Measurements from ENCODE around the gene PNKD.

The PNKD gene

GRCh38 chr2:218228366-218229090 lies 41.8 kb upstream of the PNKD start:
- peak overlapping the region; percentile 12 for H3K4me3 ChIP-seq (ENCODE audit: low read depth, low read length)

GRCh38 chr2:218229239-218229638 lies 41.1 kb upstream of the PNKD start:
- TF ChIP-seq POLR2A (IDR thresholded peaks at IDR 0.05; ENCODE audit: extremely low read depth, insufficient read length): no peak
- peak; percentile 56; the same call in 1 of the 2 replicates for TF ChIP-seq MAX (IDR thresholded peaks at IDR 0.05; ENCODE audit: low read depth, low read length)
- TF ChIP-seq MYC (IDR thresholded peaks at IDR 0.05; ENCODE audit: low read depth, low read length): peak; percentile 68
- DNase-seq (ENCODE audit: low read depth): peak; percentile 94
- H3K4me3 ChIP-seq (ENCODE audit: low read depth, low read length): peak overlapping the region; percentile 25

More at GRCh38 chr2:218228366-218229090, 41.8 kb upstream of the PNKD start:
- DNase-seq (ENCODE audit: low read depth): peak; percentile 36
- 0 out of 2 replicates have a peak, but pooled peaks have one; percentile 18 for TF ChIP-seq MYC (IDR thresholded peaks at IDR 0.05; ENCODE audit: low read depth, low read length)
- TF ChIP-seq MAX (IDR thresholded peaks at IDR 0.05; ENCODE audit: low read depth, low read length): no peak

GRCh38 chr2:218229851-218230250 lies 40.5 kb upstream of the PNKD start:
- peak; percentile 40 for DNase-seq (ENCODE audit: low read depth)
- TF ChIP-seq MAX (IDR thresholded peaks at IDR 0.05; ENCODE audit: low read depth, low read length) (no peak), MYC (IDR thresholded peaks at IDR 0.05; ENCODE audit: low read depth, low read length) (no peak), CTCF (IDR thresholded peaks at IDR 0.05; ENCODE audit: low read depth, low read length) (no peak), POLR2A (IDR thresholded peaks at IDR 0.05; ENCODE audit: extremely low read depth, insufficient read length) (no peak)
- H3K4me3 ChIP-seq (ENCODE audit: low read depth, low read length): peak overlapping the region; percentile 25

GRCh38 chr2:218230882-218231281 lies 39.4 kb upstream of the PNKD start:
- peak; percentile 61 for DNase-seq (ENCODE audit: low read depth)
- TF ChIP-seq CTCF (IDR thresholded peaks at IDR 0.05; ENCODE audit: low read depth, low read length): peak; percentile 32
- TF ChIP-seq MAX (IDR thresholded peaks at IDR 0.05; ENCODE audit: low read depth, low read length): no peak
- TF ChIP-seq MYC (IDR thresholded peaks at IDR 0.05; ENCODE audit: low read depth, low read length): no peak
- TF ChIP-seq POLR2A (IDR thresholded peaks at IDR 0.05; ENCODE audit: extremely low read depth, insufficient read length): no peak

GRCh38 chr2:218233543-218233942 lies 36.8 kb upstream of the PNKD start:
- no peak for DNase-seq (ENCODE audit: low read depth)
- TF ChIP-seq CTCF (IDR thresholded peaks at IDR 0.05; ENCODE audit: low read depth, low read length): no peak
- TF ChIP-seq MYC (IDR thresholded peaks at IDR 0.05; ENCODE audit: low read depth, low read length): no peak
- TF ChIP-seq POLR2A (IDR thresholded peaks at IDR 0.05; ENCODE audit: extremely low read depth, insufficient read length): no peak
- no peak for TF ChIP-seq MAX (IDR thresholded peaks at IDR 0.05; ENCODE audit: low read depth, low read length)
- H3K4me3 ChIP-seq (ENCODE audit: low read depth, low read length): no peak overlapping the region

More at GRCh38 chr2:218230882-218231281, 39.4 kb upstream of the PNKD start:
- no peak overlapping the region for H3K4me3 ChIP-seq (ENCODE audit: low read depth, low read length)

- H3K4me3 ChIP-seq (ENCODE audit: low read depth, low read length): no peak overlapping the region
- no peak for TF ChIP-seq MAX (IDR thresholded peaks at IDR 0.05; ENCODE audit: low read depth, low read length)
- TF ChIP-seq CTCF (IDR thresholded peaks at IDR 0.05; ENCODE audit: low read depth, low read length): no peak
- no peak for TF ChIP-seq MYC (IDR thresholded peaks at IDR 0.05; ENCODE audit: low read depth, low read length)
- TF ChIP-seq POLR2A (IDR thresholded peaks at IDR 0.05; ENCODE audit: extremely low read depth, insufficient read length): no peak
- no peak for DNase-seq (ENCODE audit: low read depth)
Observed at GRCh38 chr2:218234521-218234920, 35.8 kb upstream of the PNKD start.

All from NB4 (cell line).